SIG-M5 treated with dmso at 0.1 percent for 504 hours (cell line): ENCODE results near the gene FAHD2A.
A peak's percentile ranks its signal among the peaks of the same experiment; 100 is the strongest.
"Not testable (repeated sequence)": the region's sequence is repeated elsewhere in the genome, so short reads cannot be mapped to it uniquely, and the experiment has no call there.

Experiments
- DNase-seq: peaks from one replicate; lab custom pipeline; 2025; ENCODE audit not compliant: unreplicated experiment; lab: John Stamatoyannopoulos, UW

The FAHD2A gene, protein sequence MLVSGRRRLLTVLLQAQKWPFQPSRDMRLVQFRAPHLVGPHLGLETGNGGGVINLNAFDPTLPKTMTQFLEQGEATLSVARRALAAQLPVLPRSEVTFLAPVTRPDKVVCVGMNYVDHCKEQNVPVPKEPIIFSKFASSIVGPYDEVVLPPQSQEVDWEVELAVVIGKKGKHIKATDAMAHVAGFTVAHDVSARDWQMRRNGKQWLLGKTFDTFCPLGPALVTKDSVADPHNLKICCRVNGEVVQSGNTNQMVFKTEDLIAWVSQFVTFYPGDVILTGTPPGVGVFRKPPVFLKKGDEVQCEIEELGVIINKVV

GRCh38 chr2:95402370-95403203 is at the start of gene FAHD2A:
TSS of gene FAHD2A (plus strand) at chr2:95402708. CDS start at chr2:95405559, 2,851 bp downstream.
- DNase-seq = peak; percentile 86

- no peak for DNase-seq
Observed at GRCh38 chr2:95353055-95353575, 49.4 kb upstream of the FAHD2A start.

- peak; percentile 41 for DNase-seq
Observed at GRCh38 chr2:95353613-95354468, 48.7 kb upstream of the FAHD2A start.

- DNase-seq = no peak
Observed at GRCh38 chr2:95354469-95354901, 48.0 kb upstream of the FAHD2A start.

GRCh38 chr2:95354925-95355324 is 47.6 kb upstream of the FAHD2A start:
- DNase-seq = no peak

GRCh38 chr2:95355486-95355885 is 47.0 kb upstream of the FAHD2A start:
- DNase-seq = not testable (repeated sequence)

DNA sequence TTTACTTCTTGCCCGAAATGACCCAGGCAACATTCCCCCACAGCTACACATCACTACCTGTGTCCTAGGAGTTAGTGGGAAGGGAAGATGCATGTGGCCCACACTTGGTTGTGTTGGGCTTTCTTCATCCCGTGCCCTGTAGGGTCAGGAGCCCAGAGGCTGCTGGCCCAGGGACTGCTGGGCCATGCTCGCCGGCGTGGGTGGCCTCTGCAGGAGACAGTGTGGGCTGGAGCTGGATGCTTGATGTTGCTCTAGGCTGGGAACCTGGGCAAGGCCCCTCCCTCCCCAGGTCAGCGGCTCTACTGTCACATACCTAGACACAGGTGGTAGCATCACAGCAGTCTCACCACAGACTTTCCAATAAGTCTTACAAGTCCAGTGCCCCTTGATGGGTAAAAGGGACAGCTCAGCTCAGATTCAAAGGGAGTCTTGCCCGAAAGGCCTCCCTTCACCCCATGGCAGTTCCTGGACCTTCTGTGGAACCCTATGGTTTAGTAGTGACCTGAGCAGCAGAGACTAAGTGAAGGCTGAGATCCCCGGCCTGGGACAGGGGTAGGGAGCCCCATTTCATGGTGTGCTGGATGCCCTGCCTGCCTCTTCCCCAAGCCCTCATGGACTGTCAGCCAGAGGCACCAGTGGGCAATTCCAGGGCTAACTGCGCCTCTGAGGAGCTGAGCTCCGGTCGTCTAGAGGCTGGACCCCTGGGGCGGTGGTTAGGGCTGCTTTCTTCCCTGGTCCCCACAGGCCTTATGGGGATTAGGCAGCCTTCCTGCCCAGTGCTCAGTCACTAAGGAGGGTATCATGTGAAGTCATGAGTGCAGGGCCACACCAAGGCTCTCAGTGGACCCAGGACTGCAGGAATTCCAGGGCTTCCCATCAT is 45.4 kb upstream of the FAHD2A start:
- no peak for DNase-seq

GRCh38 chr2:95357717-95358280 is 44.7 kb upstream of the FAHD2A start:
- no peak for DNase-seq

- no peak for DNase-seq
Observed at GRCh38 chr2:95359031-95359430, 43.5 kb upstream of the FAHD2A start.

GRCh38 chr2:95359501-95359930 is 43.0 kb upstream of the FAHD2A start:
- DNase-seq = no peak

DNA sequence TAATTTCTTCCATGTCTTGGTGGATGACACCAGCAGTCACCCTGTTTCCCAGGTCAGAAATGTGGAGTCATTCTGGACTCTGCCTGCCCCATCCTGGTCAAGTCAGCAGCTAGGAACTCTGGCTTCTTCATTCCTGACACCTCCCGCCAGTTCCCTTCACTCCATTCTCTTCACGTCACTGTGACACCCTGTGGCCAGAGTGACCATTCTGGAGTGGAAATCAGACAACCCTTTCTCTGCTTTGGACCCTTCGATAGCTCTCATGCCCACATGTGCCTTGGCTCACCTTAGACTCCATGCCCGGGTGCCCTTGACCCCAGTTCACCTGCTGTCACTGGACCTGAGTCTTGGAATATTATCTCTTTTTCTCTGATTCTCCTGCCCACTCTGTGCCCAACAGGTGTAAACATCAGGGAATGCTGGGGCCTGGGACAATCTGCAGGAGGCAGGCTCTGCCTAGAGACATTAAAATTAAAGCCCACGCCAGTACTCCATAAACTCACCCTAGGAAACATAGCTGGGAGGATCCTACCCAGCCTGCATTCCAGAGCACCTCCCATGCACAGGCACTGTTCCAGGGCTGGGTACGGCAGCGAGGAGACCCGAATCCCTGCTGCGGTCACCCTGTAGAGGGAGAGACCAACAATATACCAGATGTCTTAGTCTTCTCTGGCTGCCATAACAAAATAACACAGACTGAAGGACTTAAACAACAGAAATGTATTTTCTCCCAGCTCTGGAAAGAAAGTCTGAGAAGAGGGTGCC is 41.1 kb upstream of the FAHD2A start:
- no peak for DNase-seq

DNA sequence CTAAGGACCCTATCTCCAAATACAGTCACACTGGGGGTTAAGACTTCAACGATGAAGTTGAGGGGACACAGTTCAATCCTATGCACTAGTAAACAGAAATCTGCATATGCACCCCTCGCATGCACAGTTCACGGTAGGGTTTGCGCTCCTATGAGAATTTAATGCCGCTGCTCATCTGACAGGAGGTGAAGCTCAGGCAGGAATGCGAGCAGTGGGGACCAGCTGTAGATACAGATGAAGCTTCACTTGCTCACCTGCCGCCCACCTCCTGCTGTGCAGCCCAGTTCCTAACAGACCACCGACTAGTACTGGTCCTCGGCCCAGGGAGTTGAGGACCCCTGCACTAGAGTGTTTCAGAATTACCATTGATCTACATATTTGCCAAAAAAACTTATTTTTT is 40.0 kb upstream of the FAHD2A start:
- no peak for DNase-seq

- no peak for DNase-seq
Observed at GRCh38 chr2:95366514-95366913, 36.0 kb upstream of the FAHD2A start.

DNA sequence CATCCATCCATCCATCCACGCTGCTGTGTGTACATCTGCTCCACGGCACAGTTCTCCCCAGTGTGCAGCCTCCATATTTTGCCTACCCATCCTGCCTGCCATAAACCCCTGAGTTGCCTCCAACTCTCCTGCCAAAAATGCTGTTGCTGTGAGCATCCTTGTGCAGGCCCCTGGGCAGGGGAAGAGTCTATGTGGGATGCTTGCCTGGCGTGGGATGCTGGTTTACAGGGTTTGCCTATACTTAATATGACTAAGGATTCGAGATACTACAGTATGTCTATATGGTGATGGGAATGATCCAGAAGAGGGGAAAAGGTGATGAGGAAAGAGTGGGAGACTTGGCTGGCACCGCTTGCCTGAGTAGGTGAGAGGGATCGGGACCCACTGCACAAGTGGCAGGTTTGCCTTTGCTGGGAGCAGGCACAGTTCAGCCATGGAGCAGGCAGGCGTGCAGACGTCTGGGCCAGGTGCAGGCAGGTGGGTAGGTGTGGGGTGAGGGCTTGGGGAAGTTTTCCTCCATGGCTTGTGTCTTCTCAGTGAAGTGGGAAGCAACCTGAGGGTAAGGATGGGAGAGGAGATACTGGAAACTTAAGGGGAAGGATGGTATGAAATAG is 30.2 kb upstream of the FAHD2A start:
- DNase-seq = no peak

DNA sequence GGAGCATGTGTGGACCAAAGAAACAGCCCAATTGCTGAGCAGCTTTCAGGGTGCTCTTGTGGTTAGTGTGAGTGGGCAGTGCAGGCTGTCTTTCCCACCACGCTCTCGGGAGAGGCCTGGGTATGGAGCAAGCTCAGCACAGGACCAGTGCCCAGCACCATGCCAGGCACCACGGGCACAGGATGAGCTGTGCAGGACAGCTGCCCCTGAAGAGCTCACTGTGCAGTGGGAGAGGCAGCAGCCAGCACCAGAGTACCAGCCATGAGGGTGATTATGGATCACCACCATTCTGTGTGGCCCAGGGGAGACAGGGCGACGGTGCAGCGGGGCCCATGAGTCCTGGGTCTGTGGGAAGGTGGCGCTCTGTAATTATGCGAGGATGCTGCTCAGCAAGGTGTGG is 29.7 kb upstream of the FAHD2A start:
- no peak for DNase-seq

GRCh38 chr2:95374029-95374428 is 28.5 kb upstream of the FAHD2A start:
- DNase-seq = no peak

- DNase-seq = no peak
Observed at GRCh38 chr2:95374451-95374920, 28.0 kb upstream of the FAHD2A start.

- no peak for DNase-seq
Observed at GRCh38 chr2:95374921-95375471, 27.5 kb upstream of the FAHD2A start.
